Mesendoderm (in vitro differentiated cells): Measurements from ENCODE around the gene SMU1.
A peak's percentile ranks its signal among the peaks of the same experiment; 100 is the strongest.

Experiments used
- DNase-seq: peaks from one replicate; pipeline ENCODE4 v3.0.0; 2013
- H2AK5ac ChIP-seq: 2 replicates; pipeline ENCODE4 v1.6.1; 2013; ENCODE audit warnings: low read length, inconsistent platforms
- H2BK120ac ChIP-seq: 2 replicates; pipeline ENCODE4 v1.6.1; 2013; ENCODE audit warnings: low read depth, mild to moderate bottlenecking, low read length, moderate library complexity, mixed read lengths
- H2BK15ac ChIP-seq: replicated peaks from 2 replicates; pipeline ENCODE4 v1.6.1; 2013; ENCODE audit warnings: low read depth, mild to moderate bottlenecking, moderate library complexity
- H2BK5ac ChIP-seq: 2 replicates; pipeline ENCODE4 v1.6.1; 2013; ENCODE audit warnings: low read length, inconsistent platforms
- H3K18ac ChIP-seq: 2 replicates; pipeline ENCODE4 v1.6.1; 2013; ENCODE audit warnings: mild to moderate bottlenecking, low read length, mixed read lengths
- H3K23ac ChIP-seq: one replicate; pipeline ENCODE4 v1.6.1; 2013; ENCODE audit warnings: low read length
- H3K27ac ChIP-seq: 2 replicates; pipeline ENCODE4 v1.5.1; 2013; ENCODE audit warnings: low read depth, mild to moderate bottlenecking, inconsistent platforms, low read length, moderate library complexity
- H3K27me3 ChIP-seq: 2 replicates; pipeline ENCODE4 v1.6.1; 2013; ENCODE audit warnings: low read length, control low read depth, mild to moderate bottlenecking, inconsistent platforms; ENCODE audit not compliant: insufficient read depth, poor library complexity
- H3K36me3 ChIP-seq: 2 replicates; pipeline ENCODE4 v1.6.1; 2013; ENCODE audit warnings: low read length, inconsistent platforms; ENCODE audit not compliant: control insufficient read depth, insufficient read depth
- H3K4ac ChIP-seq: one replicate; pipeline ENCODE4 v1.6.1; 2013; ENCODE audit warnings: low read depth, mild to moderate bottlenecking, low read length, moderate library complexity
- H3K4me1 ChIP-seq: 2 replicates; pipeline ENCODE4 v1.6.1; 2013; ENCODE audit warnings: low read depth, low read length, inconsistent platforms; ENCODE audit not compliant: control insufficient read depth
- H3K4me2 ChIP-seq: 2 replicates; pipeline ENCODE4 v1.6.1; 2013; ENCODE audit warnings: low read length
- H3K4me3 ChIP-seq: 2 replicates; pipeline ENCODE4 v1.5.1; 2013; ENCODE audit warnings: mild to moderate bottlenecking, low read length
- H3K56ac ChIP-seq: one replicate; pipeline ENCODE4 v1.6.1; 2013; ENCODE audit warnings: low read length
- H3K79me1 ChIP-seq: 2 replicates; pipeline ENCODE4 v1.6.1; 2013; ENCODE audit warnings: low read length, inconsistent platforms
- H3K79me2 ChIP-seq: 2 replicates; pipeline ENCODE4 v1.6.1; 2013; ENCODE audit warnings: mild to moderate bottlenecking, low read length; ENCODE audit not compliant: control insufficient read depth, insufficient read depth
- H3K9ac ChIP-seq: 2 replicates; pipeline ENCODE4 v1.6.1; 2013; ENCODE audit warnings: low read length, inconsistent platforms
- H4K5ac ChIP-seq: one replicate; pipeline ENCODE4 v1.6.1; 2013; ENCODE audit warnings: low read length
- H4K8ac ChIP-seq: one replicate; pipeline ENCODE4 v1.6.1; 2013; ENCODE audit warnings: low read depth, mild to moderate bottlenecking, control low read depth, low read length, moderate library complexity
- WGBS: extraction: QIAGEN DNeasy Blood & Tissue Kit; methylation state at CpG from one replicate; pipeline ENCODE4 v1.1.7; 2013; ENCODE audit warnings: low lambda C conversion rate, missing lambda C conversion rate; ENCODE audit not compliant: insufficient coverage; ENCODE audit errors: extremely low coverage; 5-methylcytosine and 5-hydroxymethylcytosine counted together

SMU1 gene

DNA sequence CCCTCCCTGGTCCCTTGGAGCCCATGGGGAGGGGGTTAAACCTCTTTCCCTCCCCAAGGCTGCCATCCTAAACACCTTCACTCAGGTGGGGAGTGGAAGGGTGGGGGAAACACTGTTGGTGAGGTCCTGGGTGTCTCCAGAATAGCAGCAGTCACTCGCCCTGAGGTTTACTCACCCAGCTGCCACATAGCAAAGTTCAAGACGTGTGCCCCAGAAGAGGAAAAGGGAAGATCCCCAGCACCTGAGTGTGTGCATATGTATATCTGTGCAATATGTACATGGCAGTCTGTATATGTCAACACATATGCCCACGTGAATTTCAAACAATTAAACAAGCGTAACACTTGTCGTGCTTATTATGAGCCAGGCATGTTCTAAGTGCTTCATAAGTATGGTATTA lies 31.3 kb upstream of the SMU1 start:
- DNase-seq = no peak

DNA sequence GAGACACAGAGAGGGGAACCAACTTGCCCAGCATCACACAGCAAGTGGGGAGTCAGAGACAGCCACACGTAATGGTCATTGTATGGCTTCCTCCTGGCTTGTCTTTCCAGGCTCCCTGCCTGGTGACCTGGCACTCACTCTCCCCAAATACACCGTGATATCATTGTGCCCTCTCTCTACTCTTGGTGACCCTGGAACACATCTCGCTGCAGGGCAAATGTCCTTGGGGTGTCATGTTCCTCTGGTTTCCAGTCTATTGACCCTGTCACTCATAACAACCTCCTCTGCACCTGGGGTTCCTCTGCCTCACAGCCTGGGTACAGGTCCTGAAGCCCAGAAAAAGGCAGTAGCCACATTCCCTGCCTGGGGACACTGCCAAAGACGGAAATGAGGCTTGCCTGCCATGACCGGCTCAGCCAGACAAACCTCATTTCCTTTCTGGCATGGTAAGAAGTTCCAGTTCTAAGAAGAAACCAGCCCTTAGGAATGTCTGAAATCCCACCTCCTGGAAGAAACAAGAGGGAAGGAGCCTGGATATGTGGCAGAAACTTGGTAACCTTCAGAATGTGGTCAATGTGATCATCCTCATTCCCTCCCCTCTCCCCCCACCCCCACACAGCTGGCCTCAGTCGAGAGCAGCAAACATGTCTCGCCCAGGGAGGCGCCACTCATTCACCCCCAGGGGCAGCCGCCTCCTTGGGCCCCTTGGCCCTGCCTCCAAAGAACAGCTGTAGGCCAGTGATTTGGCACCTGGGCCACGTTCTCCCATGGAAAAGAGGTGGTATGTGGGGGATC lies 30.6 kb upstream of the SMU1 start:
- Histone ChIP-seq H3K18ac (peak overlapping the region; percentile 43), H3K4me3 (no peak overlapping the region), H3K27ac (no peak overlapping the region), H4K8ac (no peak overlapping the region), H3K27me3 (no peaks in the 10 kb centered on the region), H3K9ac (no peak overlapping the region), H3K79me1 (no peaks in the 10 kb centered on the region), H2AK5ac (no peak overlapping the region), H3K4ac (no peak overlapping the region), H3K36me3 (no peaks in the 10 kb centered on the region), H3K4me2 (no peak overlapping the region), H3K23ac (no peak overlapping the region), H3K56ac (no peak overlapping the region), H4K5ac (no peak overlapping the region), H3K4me1 (peaks cover 5% of the 10 kb centered on the region), H2BK5ac (no peak overlapping the region), H3K79me2 (no peaks in the 10 kb centered on the region), H2BK120ac (no peak overlapping the region), H2BK15ac (no peak overlapping the region)
- WGBS = no CpG with 5 or more reads among the region's 10 CpGs
- DNase-seq = peak; percentile 65

More for the DNA sequence above, 31.3 kb upstream of the SMU1 start:
- Histone ChIP-seq H3K79me1 (no peaks in the 10 kb centered on the region), H2BK120ac (no peak overlapping the region), H3K27me3 (no peaks in the 10 kb centered on the region), H4K5ac (no peak overlapping the region), H2AK5ac (no peak overlapping the region), H2BK15ac (no peak overlapping the region), H3K23ac (no peak overlapping the region), H3K36me3 (no peaks in the 10 kb centered on the region), H3K4ac (no peak overlapping the region), H2BK5ac (no peak overlapping the region), H3K9ac (no peak overlapping the region), H3K56ac (no peak overlapping the region), H3K18ac (peak overlapping the region; percentile 43), H3K79me2 (no peaks in the 10 kb centered on the region), H3K4me3 (no peak overlapping the region), H4K8ac (no peak overlapping the region), H3K4me2 (no peak overlapping the region), H3K4me1 (peaks cover 8% of the 10 kb centered on the region), H3K27ac (no peak overlapping the region)
- WGBS = no CpG with 5 or more reads among the region's 5 CpGs

DNA sequence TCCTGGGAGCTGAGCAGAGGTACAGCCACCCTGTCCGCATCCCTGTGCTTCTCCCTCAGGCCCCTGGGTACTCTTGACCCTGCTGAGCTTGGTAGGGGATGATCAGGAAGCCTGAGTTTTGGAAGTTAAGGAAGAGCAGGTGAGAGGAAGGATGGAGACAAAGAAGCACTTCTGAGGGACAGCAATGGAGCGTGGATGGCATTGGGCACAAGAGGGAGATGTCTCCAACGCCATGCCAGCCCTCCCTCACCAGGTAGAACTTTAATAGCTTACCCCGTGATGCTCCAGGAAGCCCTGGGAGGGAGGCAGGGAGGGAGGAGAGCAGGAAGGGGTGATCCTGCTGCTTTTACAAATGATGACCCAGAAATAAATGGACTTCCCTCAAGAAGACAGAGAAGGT lies 29.9 kb upstream of the SMU1 start:
- Histone ChIP-seq H3K4ac (no peak overlapping the region), H3K27ac (peak overlapping the region; percentile 17), H3K4me2 (no peak overlapping the region), H4K8ac (no peak overlapping the region), H2BK5ac (no peak overlapping the region), H3K79me1 (no peaks in the 10 kb centered on the region), H3K23ac (no peak overlapping the region), H3K18ac (no peak overlapping the region), H3K9ac (no peak overlapping the region), H4K5ac (no peak overlapping the region), H2BK120ac (no peak overlapping the region), H3K4me3 (no peak overlapping the region), H3K4me1 (peaks cover 3% of the 10 kb centered on the region), H3K27me3 (no peaks in the 10 kb centered on the region), H2BK15ac (no peak overlapping the region), H2AK5ac (no peak overlapping the region), H3K79me2 (no peaks in the 10 kb centered on the region), H3K36me3 (no peaks in the 10 kb centered on the region), H3K56ac (peak overlapping the region; percentile 2)
- no CpG with 5 or more reads among the region's 4 CpGs for WGBS
- DNase-seq = no peak

DNA sequence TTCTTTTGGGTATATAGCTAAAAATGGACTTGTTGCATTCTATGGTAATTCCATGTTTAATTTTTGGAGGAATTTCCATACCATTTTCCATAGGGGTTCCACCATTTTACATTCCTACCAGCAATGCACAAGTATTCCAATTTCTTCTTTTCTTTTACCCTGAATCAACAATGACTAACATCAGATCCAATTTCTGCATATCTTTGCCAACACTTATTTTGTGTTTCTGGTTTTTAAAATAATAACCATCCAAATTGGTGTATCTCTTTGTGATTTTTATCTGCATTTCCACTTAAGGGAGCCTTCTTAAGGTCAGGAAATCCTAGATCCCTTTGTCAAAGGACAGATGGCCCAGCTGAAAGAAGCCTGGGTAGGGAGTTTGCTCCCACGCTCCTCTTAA lies 29.5 kb upstream of the SMU1 start:
- Histone ChIP-seq H3K56ac (no peak overlapping the region), H3K23ac (no peak overlapping the region), H3K27ac (peak overlapping the region; percentile 17), H3K4ac (no peak overlapping the region), H2BK5ac (no peak overlapping the region), H3K4me3 (no peak overlapping the region), H4K5ac (no peak overlapping the region), H3K4me2 (no peak overlapping the region), H3K9ac (no peak overlapping the region), H2AK5ac (no peak overlapping the region), H3K36me3 (no peaks in the 10 kb centered on the region), H3K18ac (no peak overlapping the region), H3K79me2 (no peaks in the 10 kb centered on the region), H3K79me1 (no peaks in the 10 kb centered on the region), H2BK120ac (no peak overlapping the region), H4K8ac (no peak overlapping the region), H3K4me1 (peaks cover 3% of the 10 kb centered on the region), H3K27me3 (no peaks in the 10 kb centered on the region), H2BK15ac (no peak overlapping the region)
- no peak for DNase-seq
- no CpG with 5 or more reads among the region's 1 CpG for WGBS

DNA sequence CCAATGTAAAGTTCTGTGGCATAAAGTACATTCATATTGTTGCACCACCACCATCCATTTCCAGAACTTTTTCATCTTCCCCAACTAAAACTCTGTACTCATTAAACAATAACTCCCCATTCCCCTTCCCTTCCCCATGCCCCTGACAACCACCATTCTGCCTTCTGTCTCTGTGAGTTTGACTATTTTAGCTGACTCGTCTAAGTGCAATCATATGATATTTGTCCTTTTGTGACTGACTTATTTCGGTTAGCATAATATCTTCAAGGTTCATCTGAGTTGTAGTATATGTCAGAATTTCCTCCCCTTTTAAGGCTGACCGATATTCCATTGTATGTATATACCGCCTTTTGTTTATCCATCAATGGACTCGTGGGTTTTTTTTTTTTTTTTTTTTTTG lies 29.0 kb upstream of the SMU1 start:
- Histone ChIP-seq H4K5ac (no peak overlapping the region), H3K4me1 (peaks cover 3% of the 10 kb centered on the region)

DNA sequence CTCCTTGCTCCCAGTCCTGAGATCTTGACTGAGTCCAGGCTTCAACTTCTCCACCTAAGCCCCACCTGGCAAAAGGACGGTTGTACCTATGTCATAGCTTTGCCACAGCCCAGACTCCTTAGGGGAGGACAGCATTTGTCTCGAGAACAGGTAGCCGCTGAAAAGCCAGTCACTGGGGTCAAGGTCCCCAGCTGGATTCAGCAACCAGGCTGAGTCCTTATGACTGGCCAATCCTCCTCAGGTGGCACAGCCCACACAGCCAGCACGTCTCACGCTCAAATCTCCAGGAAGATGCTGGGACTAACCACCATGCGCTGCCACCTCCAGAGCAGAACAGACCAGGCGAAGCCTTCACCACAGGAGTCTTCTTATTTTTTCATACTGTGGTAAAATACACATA lies 27.9 kb upstream of the SMU1 start:
- no peak overlapping the region for H3K4me3 ChIP-seq
- H2AK5ac ChIP-seq = no peak overlapping the region
- H2BK120ac ChIP-seq = no peak overlapping the region
- no peak overlapping the region for H4K8ac ChIP-seq
- no peak overlapping the region for H3K4me2 ChIP-seq
- no peak overlapping the region for H3K4ac ChIP-seq
- no peaks in the 10 kb centered on the region for H3K36me3 ChIP-seq
- no peak overlapping the region for H3K18ac ChIP-seq
- no peak for DNase-seq
- H4K5ac ChIP-seq = no peak overlapping the region
- H3K27ac ChIP-seq = no peak overlapping the region
- no CpG with 5 or more reads among the region's 7 CpGs for WGBS
- H3K79me2 ChIP-seq = no peaks in the 10 kb centered on the region
- H3K9ac ChIP-seq = no peak overlapping the region
- H3K23ac ChIP-seq = no peak overlapping the region
- H2BK5ac ChIP-seq = no peak overlapping the region
- peaks cover 3% of the 10 kb centered on the region for H3K4me1 ChIP-seq
- H3K27me3 ChIP-seq = no peaks in the 10 kb centered on the region
- no peaks in the 10 kb centered on the region for H3K79me1 ChIP-seq
- no peak overlapping the region for H2BK15ac ChIP-seq
- no peak overlapping the region for H3K56ac ChIP-seq

More for the DNA sequence above, 29.0 kb upstream of the SMU1 start:
- Histone ChIP-seq H3K4me2 (no peak overlapping the region), H3K79me1 (no peaks in the 10 kb centered on the region), H4K8ac (no peak overlapping the region), H3K18ac (no peak overlapping the region), H2BK5ac (no peak overlapping the region), H2AK5ac (no peak overlapping the region), H3K36me3 (no peaks in the 10 kb centered on the region), H3K9ac (no peak overlapping the region), H3K4me3 (no peak overlapping the region), H3K23ac (no peak overlapping the region), H2BK120ac (no peak overlapping the region), H3K27me3 (no peaks in the 10 kb centered on the region), H3K4ac (no peak overlapping the region), H3K27ac (no peak overlapping the region), H3K79me2 (no peaks in the 10 kb centered on the region), H3K56ac (no peak overlapping the region), H2BK15ac (no peak overlapping the region)
- no peak for DNase-seq
- WGBS = no CpG with 5 or more reads among the region's 5 CpGs
